Endothelial cell of umbilical vein (primary cell): ENCODE data around the gene RAB38. TPM values are rescaled to one million over a fixed set of nuclear protein-coding genes. Genes with fewer than 3 reads are reported as not detected.

ENCODE experiments used
- BruUV-seq: library from RNA; stranded (reverse); fragments of 400-500 nt; replicated peaks from 2 replicates; lab custom pipeline; 2021; lab: Mats Ljungman, UMichigan
- CTCF ChIA-PET: fragments of 300-600, 350-600 bp; sonication (Branson Sonifier 250); formaldehyde crosslinking; loops from one replicate; lab custom pipeline; 2021; ENCODE audit warnings: antibody characterized with exemption, inconsistent platforms; lab: Charles Lee
- POLR2A ChIA-PET: fragments of 300-600, 350-600 bp; sonication (Branson Sonifier 250); formaldehyde crosslinking; loops from one replicate; lab custom pipeline; 2021; ENCODE audit warnings: antibody characterized with exemption, inconsistent platforms; lab: Charles Lee
- DNase-seq: peaks from one replicate; pipeline ENCODE4 v3.0.0-alpha.2; 2011; ENCODE audit warnings: low read depth, low spot score
- FAIRE-seq: peaks from 2 replicates; lab custom pipeline; 2011; peaks lifted over from hg19 to GRCh38; lab: Jason Lieb, UNC
- H2AFZ ChIP-seq: 2 replicates; pipeline ENCODE4 v1.6.0; 2012; ENCODE audit warnings: low read depth, low read length, control low read depth, inconsistent platforms
- H3K27ac ChIP-seq: 2 replicates; pipeline ENCODE4 v1.5.1; 2011; ENCODE audit warnings: low read depth, mild to moderate bottlenecking, control low read depth, low read length, moderate library complexity; ENCODE audit not compliant: insufficient read depth
- H3K27me3 ChIP-seq, 2 experiments: 2 replicates each; pipeline versions ENCODE4 v1.6.0 to v1.6.1; 2011; ENCODE audit warnings: low read length in 2 of 2, mixed read lengths in 1 of 2; ENCODE audit not compliant: control insufficient read depth in 2 of 2, insufficient read depth in 2 of 2
- H3K36me3 ChIP-seq, 2 experiments: 2 replicates in 1 of 2; 3 replicates in 1 of 2; pipeline ENCODE4 v1.5.1; 2011; ENCODE audit warnings: low read length in 2 of 2, mild to moderate bottlenecking in 1 of 2, moderate library complexity in 1 of 2; ENCODE audit not compliant: control insufficient read depth in 2 of 2, insufficient read depth in 2 of 2; ENCODE audit errors: extremely low read depth in 1 of 2
- H3K4me1 ChIP-seq: 3 replicates; pipeline ENCODE4 v1.5.1; 2011; ENCODE audit warnings: mild to moderate bottlenecking, low read length; ENCODE audit not compliant: control insufficient read depth, insufficient read depth; ENCODE audit errors: extremely low read depth
- H3K4me2 ChIP-seq: 2 replicates; pipeline ENCODE4 v1.6.1; 2011; ENCODE audit warnings: low read length, control low read depth, mixed read lengths; ENCODE audit not compliant: insufficient read depth
- H3K4me3 ChIP-seq, 3 experiments: fragments of 200-600 bp in 1 of 3; sonication (generic), shearing (Covaris generic) in 1 of 3; replicated peaks in 1 of 3; 2 replicates each; pipeline ENCODE4 v1.5.1; 2011 to 2016; ENCODE audit warnings: control low read depth in 3 of 3, low read length in 3 of 3, mild to moderate bottlenecking in 2 of 3, inconsistent platforms in 1 of 3, low read depth in 1 of 3, moderate library complexity in 1 of 3; ENCODE audit not compliant: insufficient read depth in 1 of 3
- H3K79me2 ChIP-seq: 2 replicates; pipeline ENCODE4 v1.6.0; 2012; ENCODE audit warnings: low read length, inconsistent platforms; ENCODE audit not compliant: control insufficient read depth, insufficient read depth
- H3K9ac ChIP-seq: replicated peaks from 2 replicates; pipeline ENCODE3; 2011; ENCODE audit warnings: low read length, control low read depth; ENCODE audit not compliant: insufficient read depth; ENCODE audit errors: extremely low read depth
- H3K9me1 ChIP-seq: replicated peaks from 3 replicates; pipeline ENCODE4 v1.6.0; 2011; ENCODE audit warnings: mild to moderate bottlenecking, low read length; ENCODE audit not compliant: control insufficient read depth, insufficient read depth; ENCODE audit errors: extremely low read depth
- H3K9me3 ChIP-seq: replicated peaks from 2 replicates; pipeline ENCODE4 v1.5.1; 2012; ENCODE audit warnings: low read length, inconsistent platforms; ENCODE audit not compliant: control insufficient read depth, insufficient read depth
- H4K20me1 ChIP-seq: replicated peaks from 2 replicates; pipeline ENCODE3; 2011; ENCODE audit warnings: mild to moderate bottlenecking, low read length; ENCODE audit not compliant: control insufficient read depth, insufficient read depth; ENCODE audit errors: extremely low read depth
- EZH2 ChIP-seq: IDR thresholded peaks from 2 replicates; pipeline ENCODE4 v1.6.1; 2012; ENCODE audit warnings: borderline replicate concordance, low read depth, mild to moderate bottlenecking, moderate library complexity, low read length, inconsistent platforms; ENCODE audit not compliant: severe bottlenecking
- FOS ChIP-seq: IDR thresholded peaks from 2 replicates; pipeline ENCODE4 v1.6.1; 2011; ENCODE audit warnings: mild to moderate bottlenecking, low read length, moderate library complexity, borderline replicate concordance; ENCODE audit not compliant: insufficient read depth
- GATA2 ChIP-seq: IDR thresholded peaks from 2 replicates; pipeline ENCODE4 v1.7.0; 2011; ENCODE audit warnings: low read depth, mild to moderate bottlenecking, moderate library complexity, mixed read lengths, low read length; ENCODE audit not compliant: insufficient read length, insufficient read depth
- JUN ChIP-seq: IDR thresholded peaks from 2 replicates; pipeline ENCODE4 v1.6.1; 2011; ENCODE audit warnings: borderline replicate concordance, low read depth; ENCODE audit not compliant: insufficient read length, insufficient read depth
- MYC ChIP-seq: IDR thresholded peaks from one replicate; pipeline ENCODE4 v1.6.1; 2011; ENCODE audit warnings: mild to moderate bottlenecking, low read depth, low read length
- POLR2A ChIP-seq: IDR thresholded peaks from 2 replicates; pipeline ENCODE4 v1.6.1; 2012; ENCODE audit warnings: low read depth, mild to moderate bottlenecking, control low read depth, low read length
- POLR2AphosphoS5 ChIP-seq: IDR thresholded peaks from 2 replicates; pipeline ENCODE4 v1.6.1; 2012; ENCODE audit warnings: low read depth, mild to moderate bottlenecking, control low read depth, low read length, moderate library complexity; ENCODE audit not compliant: insufficient read depth
- dilution Hi-C: fragments of 300-500 bp; cut with MboI; formaldehyde crosslinking; loops from one replicate; pipeline ENCODE4 v1.15.0; 2019; ENCODE audit warnings: low sequenced_read_pairs; ENCODE audit not compliant: extremely low pct_ligation_motif_present
- intact Hi-C: fragments of 100-400 bp; cut with micrococcal nuclease; formaldehyde crosslinking; loops from one replicate; pipeline ENCODE4 v1.10.0; 2022
- polyA plus RNA-seq, 4 experiments: library from polyadenylated mRNA; depleted of rRNA in 3 of 4; stranded (reverse) in 3 of 4; unstranded in 1 of 4; fragments of >200 nt; gene quantifications; 2 replicates each; pipeline versions ENCODE4 v1.2.1 to v1.2.3, GENCODE V29; 2011 to 2012; ENCODE audit warnings: missing spikeins in 1 of 4
- total RNA-seq: library from RNA; stranded (reverse); gene quantifications from 2 replicates; pipeline ENCODE4 v1.2.3, GENCODE V29; 2021
- TF ChIP-seq, protein P1 (sequence below), 2 donors: IDR thresholded peaks; 1 replicate in 1 of 2; 2 replicates in 1 of 2; pipeline ENCODE4 v1.5.1; 2011; ENCODE audit warnings: low read length in 2 of 2, mild to moderate bottlenecking in 2 of 2, moderate library complexity in 2 of 2, control low read depth in 1 of 2, inconsistent platforms in 1 of 2, low read depth in 1 of 2; ENCODE audit not compliant: insufficient read depth in 1 of 2; ENCODE audit errors: extremely low read depth in 1 of 2
- TF ChIP-seq, protein P2 (sequence below): IDR thresholded peaks from 2 replicates; pipeline ENCODE4 v1.6.1; 2011; ENCODE audit not compliant: insufficient read depth, insufficient read length

Gene RAB38
- total and polyA plus RNA-seq, 2 donors (not counting 3 experiments of a cell fraction or from before 2014, with no cell fraction given) = 3.0 to 3.6 TPM

DNA sequence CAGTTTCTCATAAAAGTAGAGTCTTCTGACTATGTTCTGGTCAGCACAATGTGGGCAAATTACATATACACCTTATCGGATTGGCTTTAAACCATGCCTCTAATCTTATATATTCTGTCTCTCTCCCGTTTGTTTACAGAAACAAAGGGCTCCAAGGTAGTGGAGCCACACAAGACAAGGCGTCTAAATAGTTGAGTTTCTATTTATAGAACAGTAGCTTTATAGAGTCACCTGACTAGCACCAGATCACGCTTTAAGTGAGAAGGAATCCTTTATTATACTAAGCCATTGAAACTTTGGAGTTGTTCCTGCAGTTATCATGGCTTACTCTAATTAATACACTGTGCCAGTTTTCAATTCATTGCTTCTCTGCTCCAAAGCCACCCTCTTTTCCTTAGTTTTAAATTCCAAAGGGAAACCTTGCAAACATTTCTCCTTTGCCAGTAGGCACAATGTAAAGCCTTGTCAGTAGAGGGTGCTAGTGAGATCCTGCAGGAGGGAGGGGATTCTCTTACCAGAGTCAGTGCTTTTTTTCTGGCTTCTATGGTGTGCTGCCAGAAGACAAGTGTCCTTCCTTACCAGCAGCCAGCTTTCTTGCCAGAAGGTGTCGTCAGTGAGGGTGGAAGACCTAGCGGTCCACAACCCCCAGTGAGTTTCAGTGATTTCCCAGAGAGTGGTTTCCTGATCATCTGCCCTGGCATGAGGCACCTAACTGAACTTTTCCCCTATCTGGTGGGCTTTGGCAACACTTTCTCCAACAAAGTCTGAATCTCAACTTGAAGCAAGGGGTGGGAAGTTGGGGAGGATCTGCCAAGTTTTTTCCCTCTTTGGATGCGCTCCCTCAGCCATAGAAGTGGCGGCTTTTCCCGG is 71.7 kb downstream of the RAB38 start:
- no peaks in the 10 kb centered on the region for H3K4me1 ChIP-seq
- ChIA-PET CTCF (interaction anchor here (1.4 to 5.6 kb wide), 3 partner anchors 25 to 441 kb away, joined by 4 to 33 read pairs (median 21); no protein-coding TSS in a partner anchor), POLR2A (no interaction called here)
- H3K9me3 ChIP-seq = no peaks in the 10 kb centered on the region
- no peak overlapping the region for H3K9ac ChIP-seq
- intact Hi-C loops = loop anchor here (1.0 to 10.0 kb wide), 5 partner anchors 129 to 781 kb away; no protein-coding TSS in a partner anchor
- no peak overlapping the region for H3K4me3 ChIP-seq
- dilution Hi-C loops = no loop called here
- no peaks in the 10 kb centered on the region for H3K36me3 ChIP-seq
- H3K79me2 ChIP-seq = no peaks in the 10 kb centered on the region
- H3K4me2 ChIP-seq = no peak overlapping the region
- H4K20me1 ChIP-seq = no peaks in the 10 kb centered on the region
- TF ChIP-seq FOS (no peak), EZH2 (no peak)
- TF ChIP-seq, protein P1, sequence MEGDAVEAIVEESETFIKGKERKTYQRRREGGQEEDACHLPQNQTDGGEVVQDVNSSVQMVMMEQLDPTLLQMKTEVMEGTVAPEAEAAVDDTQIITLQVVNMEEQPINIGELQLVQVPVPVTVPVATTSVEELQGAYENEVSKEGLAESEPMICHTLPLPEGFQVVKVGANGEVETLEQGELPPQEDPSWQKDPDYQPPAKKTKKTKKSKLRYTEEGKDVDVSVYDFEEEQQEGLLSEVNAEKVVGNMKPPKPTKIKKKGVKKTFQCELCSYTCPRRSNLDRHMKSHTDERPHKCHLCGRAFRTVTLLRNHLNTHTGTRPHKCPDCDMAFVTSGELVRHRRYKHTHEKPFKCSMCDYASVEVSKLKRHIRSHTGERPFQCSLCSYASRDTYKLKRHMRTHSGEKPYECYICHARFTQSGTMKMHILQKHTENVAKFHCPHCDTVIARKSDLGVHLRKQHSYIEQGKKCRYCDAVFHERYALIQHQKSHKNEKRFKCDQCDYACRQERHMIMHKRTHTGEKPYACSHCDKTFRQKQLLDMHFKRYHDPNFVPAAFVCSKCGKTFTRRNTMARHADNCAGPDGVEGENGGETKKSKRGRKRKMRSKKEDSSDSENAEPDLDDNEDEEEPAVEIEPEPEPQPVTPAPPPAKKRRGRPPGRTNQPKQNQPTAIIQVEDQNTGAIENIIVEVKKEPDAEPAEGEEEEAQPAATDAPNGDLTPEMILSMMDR (IDR thresholded peaks at IDR 0.05; ENCODE audit: extremely low read depth in 1 of 2, insufficient read depth in 1 of 2, low read depth in 1 of 2, low read length in 2 of 2) = peak; percentile 60 to 65
- FAIRE-seq (no peak), DNase-seq (peak; percentile 49)
- H2AFZ ChIP-seq = no peak overlapping the region
- H3K27me3 ChIP-seq = no peaks in the 10 kb centered on the region
- H3K9me1 ChIP-seq = no peaks in the 10 kb centered on the region
- BruUV-seq = no TSS peak
- H3K27ac ChIP-seq = no peak overlapping the region

GRCh38 chr11:88102598-88102934 is 72.7 kb downstream of the RAB38 start:
- H2AFZ ChIP-seq = no peak overlapping the region
- H3K36me3 ChIP-seq = no peaks in the 10 kb centered on the region
- H3K4me2 ChIP-seq = no peak overlapping the region
- POLR2A ChIA-PET = no interaction called here
- no peaks in the 10 kb centered on the region for H3K79me2 ChIP-seq
- DNase-seq (no peak), FAIRE-seq (no peak)
- dilution Hi-C loops = no loop called here
- H3K9me1 ChIP-seq = no peaks in the 10 kb centered on the region
- no peaks in the 10 kb centered on the region for H4K20me1 ChIP-seq
- H3K9me3 ChIP-seq = no peaks in the 10 kb centered on the region
- no peak overlapping the region for H3K9ac ChIP-seq
- no TSS peak for BruUV-seq
- CTCF ChIA-PET = interaction anchor here (0.8 to 5.6 kb wide), 2 partner anchors 86 to 442 kb away, joined by 4 to 33 read pairs; no protein-coding TSS in a partner anchor
- H3K4me3 ChIP-seq = no peak overlapping the region
- no peak for TF ChIP-seq MYC
- TF ChIP-seq POLR2A = no peak
- TF ChIP-seq GATA2 = no peak
- TF ChIP-seq FOS = no peak
- TF ChIP-seq, protein P1 (IDR thresholded peaks at IDR 0.05; ENCODE audit: extremely low read depth in 1 of 2, insufficient read depth in 1 of 2, low read depth in 1 of 2, low read length in 2 of 2) = no peak
- no peak for TF ChIP-seq EZH2
- no peak for TF ChIP-seq POLR2AphosphoS5
- TF ChIP-seq, protein P2, sequence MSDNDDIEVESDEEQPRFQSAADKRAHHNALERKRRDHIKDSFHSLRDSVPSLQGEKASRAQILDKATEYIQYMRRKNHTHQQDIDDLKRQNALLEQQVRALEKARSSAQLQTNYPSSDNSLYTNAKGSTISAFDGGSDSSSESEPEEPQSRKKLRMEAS = no peak
- TF ChIP-seq JUN = no peak
- H3K27ac ChIP-seq = no peak overlapping the region
- H3K27me3 ChIP-seq = no peaks in the 10 kb centered on the region
- H3K4me1 ChIP-seq = no peaks in the 10 kb centered on the region
- intact Hi-C loops = loop anchor here (5.0 to 10.0 kb wide), 4 partner anchors 130 to 782 kb away; no protein-coding TSS in a partner anchor
